HG03060 (cell line): ENCODE measurements around the gene PDCD2L.
"Not testable (repeated sequence)": the region's sequence is repeated elsewhere in the genome, so short reads cannot be mapped to it uniquely, and the experiment has no call there.

ENCODE experiments used
- ATAC-seq: cut with Tn5 transposase; IDR thresholded peaks from one replicate; pipeline ENCODE4 v1.9.1; 2021; ENCODE audit warnings: low read depth, moderate number of reproducible peaks; ENCODE audit not compliant: unreplicated experiment

PDCD2L gene, protein sequence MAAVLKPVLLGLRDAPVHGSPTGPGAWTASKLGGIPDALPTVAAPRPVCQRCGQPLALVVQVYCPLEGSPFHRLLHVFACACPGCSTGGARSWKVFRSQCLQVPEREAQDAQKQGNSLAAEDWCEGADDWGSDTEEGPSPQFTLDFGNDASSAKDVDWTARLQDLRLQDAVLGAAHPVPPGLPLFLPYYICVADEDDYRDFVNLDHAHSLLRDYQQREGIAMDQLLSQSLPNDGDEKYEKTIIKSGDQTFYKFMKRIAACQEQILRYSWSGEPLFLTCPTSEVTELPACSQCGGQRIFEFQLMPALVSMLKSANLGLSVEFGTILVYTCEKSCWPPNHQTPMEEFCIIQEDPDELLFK

DNA sequence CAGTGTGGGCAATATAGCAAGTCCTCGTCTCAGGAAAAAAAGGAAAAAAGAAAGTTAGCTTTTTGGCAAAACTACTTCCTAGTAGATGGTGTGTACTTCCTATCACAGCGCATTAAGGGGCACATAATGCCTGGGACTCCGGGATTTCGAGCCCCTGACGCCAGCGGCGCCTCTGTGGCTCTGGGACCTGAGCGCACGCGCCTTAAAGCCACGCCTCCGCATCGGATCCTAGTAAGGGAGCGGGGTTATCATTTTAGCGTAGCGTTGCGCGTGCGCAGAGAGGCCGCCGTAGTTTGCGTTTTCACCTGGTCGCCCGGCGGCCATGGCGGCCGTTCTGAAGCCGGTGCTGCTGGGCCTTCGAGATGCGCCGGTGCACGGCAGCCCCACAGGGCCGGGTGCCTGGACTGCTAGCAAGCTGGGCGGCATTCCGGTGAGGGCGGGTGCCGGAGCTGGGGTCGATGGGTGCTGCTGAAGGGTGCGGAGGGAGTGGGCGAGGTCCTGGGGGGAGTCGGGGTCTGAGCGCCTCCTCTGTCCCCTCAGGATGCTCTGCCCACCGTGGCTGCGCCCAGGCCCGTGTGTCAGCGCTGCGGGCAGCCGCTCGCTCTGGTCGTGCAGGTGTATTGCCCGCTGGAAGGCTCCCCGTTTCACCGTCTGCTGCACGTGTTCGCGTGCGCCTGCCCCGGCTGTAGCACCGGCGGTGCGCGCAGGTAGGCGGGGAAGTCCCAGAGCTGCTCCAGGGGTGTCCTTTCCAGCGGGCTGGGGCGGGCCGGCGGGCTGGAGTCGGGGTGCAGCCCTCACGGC is at the start of gene PDCD2L:
TSS of gene PDCD2L (plus strand) at position 291 of the 801 bp plus-strand sequence. CDS start at position 323, 32 bp downstream.
- peak; percentile 46 for ATAC-seq

DNA sequence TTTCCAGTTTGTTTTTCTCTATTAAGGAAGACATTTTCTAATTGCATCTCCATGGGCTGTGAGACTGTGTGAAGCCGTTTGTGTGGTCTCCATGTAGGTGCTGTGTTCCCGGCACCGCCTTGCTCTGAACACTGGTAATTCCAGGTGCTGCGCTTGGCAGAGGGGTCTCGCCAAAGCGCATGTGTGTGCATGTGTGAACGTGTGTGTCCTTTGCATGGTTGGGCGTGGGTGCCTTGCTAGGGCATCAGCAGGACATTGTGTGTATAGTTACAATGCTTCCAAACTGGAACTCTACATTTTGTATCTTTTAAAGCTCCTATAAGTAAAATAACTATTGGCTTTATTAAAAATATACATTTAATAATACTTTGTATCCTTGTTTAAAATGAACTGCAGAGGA is 49.0 kb upstream of the PDCD2L start:
- ATAC-seq, result no peak

GRCh38 chr19:34356875-34357274 is 47.3 kb upstream of the PDCD2L start:
- ATAC-seq, result no peak

- no peak for ATAC-seq
Measured at GRCh38 chr19:34357431-34357830, 46.8 kb upstream of the PDCD2L start.

DNA sequence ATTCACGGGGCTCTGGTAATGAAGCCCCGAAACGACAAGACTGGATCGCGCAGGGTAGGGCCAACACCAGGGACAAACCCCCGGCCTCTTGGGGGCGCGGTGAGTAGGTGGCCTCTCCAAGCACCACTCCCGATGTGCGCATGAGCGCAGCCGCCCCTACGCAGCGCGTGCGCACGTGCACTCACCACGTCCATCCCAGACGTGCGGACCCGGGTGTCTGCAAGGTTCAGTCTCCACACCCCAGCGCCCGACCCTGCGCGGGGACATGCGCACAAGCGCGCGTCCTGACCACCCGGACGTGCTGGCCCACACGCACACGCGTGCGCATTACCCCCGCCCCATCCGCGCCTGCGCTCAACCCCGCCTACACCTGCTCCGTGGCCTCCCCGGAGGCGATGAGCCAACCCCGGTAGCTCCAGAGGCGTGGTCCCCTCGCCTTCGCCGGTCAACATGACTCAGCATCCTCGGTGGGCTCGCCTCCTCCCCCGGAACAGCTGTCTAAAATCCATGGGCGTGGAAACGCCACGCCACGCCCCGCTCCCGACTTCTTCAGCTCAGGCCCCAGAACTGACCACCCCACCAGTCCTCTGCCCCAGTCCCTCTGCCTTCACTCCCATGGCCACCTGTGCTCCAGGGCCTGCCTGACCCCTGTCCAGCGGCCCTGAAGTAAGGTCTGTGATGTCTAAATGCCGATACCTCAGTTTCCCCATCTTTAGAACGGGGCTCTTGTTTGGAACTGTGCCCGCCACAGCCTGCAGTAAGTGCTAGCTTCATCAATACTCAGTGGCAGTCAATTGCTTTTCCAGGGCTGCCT is 44.9 kb upstream of the PDCD2L start:
- ATAC-seq, result peak; percentile 84

DNA sequence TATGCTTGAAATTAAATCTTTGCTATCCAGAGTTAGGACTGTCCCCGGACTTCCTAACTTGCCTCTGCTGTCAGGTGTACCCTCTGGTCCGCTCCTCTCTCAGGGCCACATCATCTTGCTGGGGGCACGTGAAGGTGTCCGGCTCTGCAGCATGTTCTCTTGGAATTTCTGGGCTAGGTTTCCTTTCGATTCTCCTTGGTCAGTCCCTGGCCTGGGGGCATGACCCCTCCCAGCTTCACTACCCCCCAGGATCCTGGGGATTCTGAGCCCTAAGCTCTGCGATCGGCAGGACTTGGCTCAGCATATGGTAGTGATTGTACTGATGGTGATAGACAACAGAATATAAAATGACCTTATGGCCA is 44.3 kb upstream of the PDCD2L start:
- no peak for ATAC-seq

- no peak for ATAC-seq
Measured at GRCh38 chr19:34360354-34360909, 43.8 kb upstream of the PDCD2L start.

- no peak for ATAC-seq
Measured at GRCh38 chr19:34362679-34363069, 41.5 kb upstream of the PDCD2L start.

DNA sequence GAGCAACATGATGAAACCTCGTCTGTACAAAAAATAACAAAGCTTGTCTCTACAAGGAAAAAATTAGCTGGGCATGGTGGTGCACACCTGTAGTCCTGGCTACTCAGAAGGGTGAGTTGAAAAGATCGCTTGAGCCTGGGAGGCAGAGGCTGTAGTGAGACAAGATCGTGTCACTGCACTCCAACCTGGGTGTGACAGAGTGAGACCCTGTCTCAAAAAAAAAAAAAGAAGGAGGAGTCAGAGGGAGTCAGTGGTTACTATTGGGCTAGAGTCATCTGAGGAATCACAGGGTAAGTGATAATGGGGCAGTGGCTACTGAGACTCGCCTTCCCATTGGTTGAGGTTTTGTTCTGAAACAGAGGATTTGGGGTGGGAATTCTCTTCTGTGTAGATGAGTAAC is 41.1 kb upstream of the PDCD2L start:
- no peak for ATAC-seq

- no peak for ATAC-seq
Measured at GRCh38 chr19:34363930-34364329, 40.3 kb upstream of the PDCD2L start.

DNA sequence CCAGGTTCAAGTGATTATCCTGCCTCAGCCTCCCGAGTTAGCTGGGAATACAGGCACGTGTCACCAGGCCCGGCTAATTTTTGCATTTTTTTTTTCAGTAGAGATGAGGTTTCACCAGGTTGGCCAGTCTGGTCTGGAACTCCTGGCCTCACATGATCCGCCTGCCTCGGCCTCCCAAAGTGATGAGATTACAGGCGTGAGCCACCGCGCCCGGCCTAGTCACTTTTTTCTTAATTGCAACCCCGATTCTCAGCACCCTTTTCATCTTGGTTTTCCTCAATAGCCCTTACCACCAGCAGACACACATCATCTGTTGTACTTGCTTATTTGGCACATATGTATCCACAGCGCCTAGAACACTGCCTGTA is 39.8 kb upstream of the PDCD2L start:
- ATAC-seq, result no peak

GRCh38 chr19:34364830-34365462 is 39.3 kb upstream of the PDCD2L start, which contains the start of gene GPI:
GPI (plus strand) TSS chr19:34365196; CDS start chr19:34365267, 71 bp downstream.
- ATAC-seq, result no peak

- no peak for ATAC-seq
Measured at GRCh38 chr19:34365463-34366401, 38.5 kb upstream of the PDCD2L start.

GRCh38 chr19:34366738-34367623 is 37.2 kb upstream of the PDCD2L start:
- no peak for ATAC-seq

GRCh38 chr19:34367624-34367957 is 36.6 kb upstream of the PDCD2L start:
- no peak for ATAC-seq

GRCh38 chr19:34368338-34368737 is 35.9 kb upstream of the PDCD2L start:
- ATAC-seq, result no peak

- ATAC-seq, result not testable (repeated sequence)
Measured at GRCh38 chr19:34369166-34369565, 35.0 kb upstream of the PDCD2L start.

- no peak for ATAC-seq
Measured at GRCh38 chr19:34370117-34370516, 34.1 kb upstream of the PDCD2L start.
